SK-N-SH (cell line): ENCODE data around the gene PRAMEF9. TPM values are rescaled to one million over a fixed set of nuclear protein-coding genes. Genes with fewer than 3 reads are reported as not detected.

ENCODE experiments used
- CTCF ChIA-PET: fragments of 300-600, 350-600 bp; formaldehyde crosslinking; extraction: SDS; loops from one replicate; lab custom pipeline; 2021; lab: Yijun Ruan, JAX
- POLR2A ChIA-PET: fragments of 350-600 bp; sonication (Branson Sonifier 250); formaldehyde crosslinking; extraction: SDS; loops from one replicate; lab custom pipeline; 2020; ENCODE audit warnings: antibody characterized with exemption, inconsistent platforms; lab: Yijun Ruan, JAX
- DNase-seq: peaks from one replicate; pipeline ENCODE4 v3.0.0; 2012
- H2AFZ ChIP-seq: fragments of 200-600 bp; sonication (generic); 2 replicates; pipeline ENCODE4 v1.8.1; 2016; ENCODE audit warnings: antibody characterized with exemption, mild to moderate bottlenecking, low read depth
- H3F3A ChIP-seq: fragments of 200-600 bp; sonication (generic); replicated peaks from 2 replicates; pipeline ENCODE3; 2016; ENCODE audit warnings: antibody characterized with exemption, mild to moderate bottlenecking; ENCODE audit not compliant: insufficient read depth
- H3K27ac ChIP-seq, 2 experiments: fragments of 200-500 bp in 1 of 2; fragments of 200-600 bp in 1 of 2; sonication (Bioruptor generic) in 1 of 2; sonication (generic), shearing (Covaris generic) in 1 of 2; 2 replicates each; pipeline versions ENCODE4 v1.5.1 to v1.6.1; 2014 to 2016; ENCODE audit warnings: low read depth in 2 of 2, inconsistent platforms in 1 of 2, low read length in 1 of 2, mild to moderate bottlenecking in 1 of 2, mixed read lengths in 1 of 2
- H3K27me3 ChIP-seq: fragments of 200-600 bp; sonication (generic), shearing (Covaris generic); 2 replicates; pipeline ENCODE4 v1.6.1; 2016; ENCODE audit warnings: mixed run types; ENCODE audit not compliant: insufficient read depth
- H3K36me3 ChIP-seq, 2 experiments: fragments of 200-500 bp in 1 of 2; fragments of 200-600 bp in 1 of 2; sonication (Bioruptor generic) in 1 of 2; sonication (generic) in 1 of 2; replicated peaks in 1 of 2; 2 replicates each; pipeline versions ENCODE3 to v1.5.1; 2014 to 2016; ENCODE audit warnings: low read length in 1 of 2, mild to moderate bottlenecking in 1 of 2; ENCODE audit not compliant: insufficient read depth in 2 of 2, control insufficient read depth in 1 of 2
- H3K4me1 ChIP-seq, 2 experiments: fragments of 200-500 bp in 1 of 2; fragments of 200-600 bp in 1 of 2; sonication (Bioruptor generic) in 1 of 2; sonication (generic), shearing (Covaris generic) in 1 of 2; 2 replicates each; pipeline versions ENCODE4 v1.5.1 to v1.6.1; 2014 to 2016; ENCODE audit warnings: low read depth in 1 of 2, low read length in 1 of 2, mixed run types in 1 of 2; ENCODE audit not compliant: insufficient read depth in 2 of 2, control insufficient read depth in 1 of 2
- H3K4me2 ChIP-seq: fragments of 200-600 bp; sonication (generic), shearing (Covaris generic); 2 replicates; pipeline ENCODE4 v1.6.1; 2017; ENCODE audit warnings: mixed run types
- H3K4me3 ChIP-seq, 2 experiments: fragments of 200-500 bp in 1 of 2; fragments of 200-600 bp in 1 of 2; sonication (Bioruptor generic) in 1 of 2; sonication (generic), shearing (Covaris generic) in 1 of 2; 2 replicates each; pipeline versions ENCODE4 v1.5.1 to v1.8.1; 2014 to 2016; ENCODE audit warnings: low read depth in 2 of 2, inconsistent platforms in 1 of 2, low read length in 1 of 2, mild to moderate bottlenecking in 1 of 2, mixed read lengths in 1 of 2, moderate library complexity in 1 of 2
- H3K79me2 ChIP-seq: fragments of 200-600 bp; sonication (generic); 2 replicates; pipeline ENCODE4 v1.8.1; 2017; ENCODE audit warnings: mild to moderate bottlenecking; ENCODE audit not compliant: insufficient read depth
- H3K9ac ChIP-seq: fragments of 200-600 bp; sonication (generic); 2 replicates; pipeline ENCODE4 v1.6.1; 2017; ENCODE audit warnings: mixed run types
- H3K9me2 ChIP-seq: fragments of 200-600 bp; sonication (generic); 2 replicates; pipeline ENCODE4 v1.6.1; 2017; ENCODE audit warnings: mixed run types
- H3K9me3 ChIP-seq: fragments of 200-600 bp; sonication (generic); 2 replicates; pipeline ENCODE4 v1.6.1; 2017; ENCODE audit warnings: mixed run types, mild to moderate bottlenecking, moderate library complexity
- H4K20me1 ChIP-seq: fragments of 200-600 bp; sonication (generic); 2 replicates; pipeline ENCODE4 v1.6.1; 2017; ENCODE audit warnings: mild to moderate bottlenecking, mixed run types; ENCODE audit not compliant: insufficient read depth
- CTCF ChIP-seq: fragments of 200-600 bp; sonication (generic); IDR thresholded peaks from 2 replicates; pipeline ENCODE4 v1.6.1; 2017; ENCODE audit warnings: antibody characterized with exemption, mild to moderate bottlenecking, moderate library complexity
- EZH2phosphoT487 ChIP-seq: fragments of 200-600 bp; sonication (generic); IDR thresholded peaks from 2 replicates; pipeline ENCODE4 v1.6.1; 2017; ENCODE audit warnings: low read depth, mixed run types, mild to moderate bottlenecking, antibody characterized with exemption, moderate library complexity, borderline replicate concordance
- WGBS: methylation state at CpG from one replicate; pipeline ENCODE4 v1.1.6; 2017; ENCODE audit warnings: low lambda C conversion rate; 5-methylcytosine and 5-hydroxymethylcytosine counted together
- polyA plus RNA-seq, 3 experiments: library from polyadenylated mRNA; depleted of rRNA; stranded (reverse); fragments of >200 nt; gene quantifications; 2 replicates each; pipeline ENCODE4 v1.2.3, GENCODE V29; 2012

PRAMEF9 gene
- polyA plus RNA-seq, 1 of the 3 experiments (the other 2 are of a cell fraction), result not detected

- H2AFZ ChIP-seq, result no peak overlapping the region
- no peaks in the 10 kb centered on the region for H4K20me1 ChIP-seq
- 14% methylated on average over 7 of the region's 7 CpGs for WGBS
- no peak overlapping the region for H3K4me3 ChIP-seq
- TF ChIP-seq EZH2phosphoT487 (no peak), CTCF (peak; percentile 48)
- no peak overlapping the region for H3K27ac ChIP-seq
- no peaks in the 10 kb centered on the region for H3K36me3 ChIP-seq
- DNase-seq, result no peak
- H3K9me3 ChIP-seq, result no peaks in the 10 kb centered on the region
- no peaks in the 10 kb centered on the region for H3F3A ChIP-seq
- no peaks in the 10 kb centered on the region for H3K4me1 ChIP-seq
- no peak overlapping the region for H3K4me2 ChIP-seq
- H3K9ac ChIP-seq, result no peak overlapping the region
- ChIA-PET CTCF (no interaction called here), POLR2A (no interaction called here)
- no peaks in the 10 kb centered on the region for H3K9me2 ChIP-seq
- H3K27me3 ChIP-seq, result no peaks in the 10 kb centered on the region
- H3K79me2 ChIP-seq, result no peaks in the 10 kb centered on the region
Observed at GRCh38 chr1:13228343-13228781, 56.7 kb downstream of the PRAMEF9 start.

Other genes with a start within 250 kb of the PRAMEF9 start
- gene PRAMEF6, start 224.3 kb upstream of the PRAMEF9 start, polyA plus RNA-seq (2012; rRNA removed), result not detected in 2 replicates
- not detected in 2 replicates for gene PRAMEF27, start 115.3 kb upstream of the PRAMEF9 start, polyA plus RNA-seq (2012; rRNA removed)
- not detected in 2 replicates for gene HNRNPCL3, start 111.1 kb upstream of the PRAMEF9 start, polyA plus RNA-seq (2012; rRNA removed)
- not detected in 2 replicates for gene PRAMEF25, start 101.1 kb upstream of the PRAMEF9 start, polyA plus RNA-seq (2012; rRNA removed)
- not detected in 2 replicates for gene HNRNPCL2, start 55.0 kb upstream of the PRAMEF9 start, polyA plus RNA-seq (2012; rRNA removed)
- not detected in 2 replicates for gene PRAMEF26, start 15.8 kb upstream of the PRAMEF9 start, polyA plus RNA-seq (2012; rRNA removed)
- gene HNRNPCL4, start 6.2 kb upstream of the PRAMEF9 start, polyA plus RNA-seq (2012; rRNA removed), result not detected in 2 replicates
- gene PRAMEF13, start 29.6 kb downstream of the PRAMEF9 start, polyA plus RNA-seq (2012; rRNA removed), result not detected in 2 replicates
- not detected in 2 replicates for gene PRAMEF18, start 54.3 kb downstream of the PRAMEF9 start, polyA plus RNA-seq (2012; rRNA removed)
- not detected in 2 replicates for gene PRAMEF5, start 82.3 kb downstream of the PRAMEF9 start, polyA plus RNA-seq (2012; rRNA removed)
- gene PRAMEF8, start 113.3 kb downstream of the PRAMEF9 start, polyA plus RNA-seq (2012; rRNA removed), result not detected in 2 replicates
- gene PRAMEF33, start 131.7 kb downstream of the PRAMEF9 start, polyA plus RNA-seq (2012; rRNA removed), result not detected in 2 replicates
- gene PRAMEF15, start 143.7 kb downstream of the PRAMEF9 start, polyA plus RNA-seq (2012; rRNA removed), result not detected in 2 replicates
- not detected in 2 replicates for gene PRAMEF14, start 175.3 kb downstream of the PRAMEF9 start, polyA plus RNA-seq (2012; rRNA removed)
- not detected in 2 replicates for gene PRAMEF19, start 200.1 kb downstream of the PRAMEF9 start, polyA plus RNA-seq (2012; rRNA removed)
- not detected in 2 replicates for gene PRAMEF17, start 217.8 kb downstream of the PRAMEF9 start, polyA plus RNA-seq (2012; rRNA removed)
- gene PRAMEF20, start 238.6 kb downstream of the PRAMEF9 start, polyA plus RNA-seq (2012; rRNA removed), result not detected in 2 replicates